Stimulated activated CD8-positive, alpha-beta memory T cell treated with anti-CD3 and anti-CD28 coated beads, Interleukin-7, amount 100 ng/mL, for 4 hours (primary cell): Measurements from ENCODE around the gene NCKAP1.

Source experiments
- DNase-seq, 2 donors: peaks; one replicate each; pipeline ENCODE4 v3.0.0-alpha.2; 2020; ENCODE audit warnings: low read depth in 2 of 2

The NCKAP1 gene

GRCh38 chr2:182951948-182952663 lies 86.2 kb downstream of the NCKAP1 start:
- DNase-seq = no peak

- DNase-seq = no peak
Measured at GRCh38 chr2:182950546-182950945, 87.7 kb downstream of the NCKAP1 start.

- DNase-seq = no peak
Measured at GRCh38 chr2:182949572-182950189, 88.6 kb downstream of the NCKAP1 start.

GRCh38 chr2:182949052-182949451 lies 89.2 kb downstream of the NCKAP1 start:
- DNase-seq = no peak

GRCh38 chr2:182946958-182947369 lies 91.3 kb downstream of the NCKAP1 start:
- no peak for DNase-seq

- no peak for DNase-seq
Measured at GRCh38 chr2:182943339-182943738, 94.9 kb downstream of the NCKAP1 start.

- no peak for DNase-seq
Measured at GRCh38 chr2:182942756-182943155, 95.5 kb downstream of the NCKAP1 start.

GRCh38 chr2:182941919-182942318 lies 96.3 kb downstream of the NCKAP1 start:
- no peak for DNase-seq

GRCh38 chr2:182941121-182941722 lies 97.0 kb downstream of the NCKAP1 start:
- no peak for DNase-seq

GRCh38 chr2:182937870-182938269 lies 100.4 kb downstream of the NCKAP1 start:
- no peak for DNase-seq

GRCh38 chr2:182933629-182934028 lies 104.6 kb downstream of the NCKAP1 start:
- no peak for DNase-seq

GRCh38 chr2:182929972-182930371 lies 108.3 kb downstream of the NCKAP1 start:
- DNase-seq = no peak

GRCh38 chr2:182924306-182924705 lies 114.0 kb downstream of the NCKAP1 start:
- no peak for DNase-seq

- DNase-seq = no peak
Measured at GRCh38 chr2:182921234-182921633, 117.0 kb downstream of the NCKAP1 start.

GRCh38 chr2:182920631-182921056 lies 117.6 kb downstream of the NCKAP1 start:
- no peak for DNase-seq

- DNase-seq = no peak
Measured at GRCh38 chr2:182920089-182920488, 118.2 kb downstream of the NCKAP1 start.

GRCh38 chr2:182918961-182919652 lies 119.2 kb downstream of the NCKAP1 start:
- no peak for DNase-seq

GRCh38 chr2:182917924-182918323 lies 120.3 kb downstream of the NCKAP1 start:
- no peak for DNase-seq

- no peak for DNase-seq
Measured at GRCh38 chr2:182916417-182916816, 121.8 kb downstream of the NCKAP1 start.

- no peak for DNase-seq
Measured at GRCh38 chr2:182915369-182916326, 122.6 kb downstream of the NCKAP1 start.

- DNase-seq = no peak
Measured at GRCh38 chr2:182914852-182915251, 123.4 kb downstream of the NCKAP1 start.
